Fibroblast of the aortic adventitia (primary cell): Measurements from ENCODE around the gene ADK. TPM values are rescaled to one million over a fixed set of nuclear protein-coding genes. Genes with fewer than 3 reads are reported as not detected.
A peak's percentile ranks its signal among the peaks of the same experiment; 100 is the strongest.

Experiments used
- DNase-seq: peaks from one replicate; pipeline ENCODE4 v3.0.0-alpha.2; 2010; ENCODE audit warnings: low read depth
- H3K4me3 ChIP-seq: 2 replicates; pipeline ENCODE4 v1.5.1; 2011; ENCODE audit warnings: low read depth, mild to moderate bottlenecking, control low read depth, low read length, moderate library complexity
- CTCF ChIP-seq: IDR thresholded peaks from 2 replicates; pipeline ENCODE4 v1.5.1; 2011; ENCODE audit warnings: mild to moderate bottlenecking, low read length, control low read depth, inconsistent platforms; ENCODE audit not compliant: insufficient read depth
- total RNA-seq: library from RNA; depleted of rRNA; stranded (reverse); fragments of >200 nt; gene quantifications from 2 replicates; pipeline ENCODE4 v1.2.3, GENCODE V29; 2012; ENCODE audit warnings: low replicate concordance

The ADK gene
- total RNA-seq, 1 donor = 96.8 TPM

- no peak for TF ChIP-seq CTCF
- no peak for DNase-seq
- H3K4me3 ChIP-seq = no peak overlapping the region
Measured at GRCh38 chr10:74681917-74682627, 531.1 kb downstream of the ADK start.

GRCh38 chr10:74683067-74683466 is 532.0 kb downstream of the ADK start:
- no peak overlapping the region for H3K4me3 ChIP-seq
- no peak for TF ChIP-seq CTCF
- DNase-seq = no peak

- DNase-seq = peak; percentile 9
- TF ChIP-seq CTCF = no peak
- H3K4me3 ChIP-seq = no peak overlapping the region
Measured at GRCh38 chr10:74683621-74684364, 532.8 kb downstream of the ADK start.

GRCh38 chr10:74684462-74684861 is 533.4 kb downstream of the ADK start:
- no peak for DNase-seq
- no peak for TF ChIP-seq CTCF
- H3K4me3 ChIP-seq = no peak overlapping the region

- TF ChIP-seq CTCF = no peak
- DNase-seq = no peak
- no peak overlapping the region for H3K4me3 ChIP-seq
Measured at GRCh38 chr10:74685564-74685963, 534.5 kb downstream of the ADK start.

- TF ChIP-seq CTCF = no peak
- no peak for DNase-seq
- H3K4me3 ChIP-seq = no peak overlapping the region
Measured at GRCh38 chr10:74690393-74690792, 539.4 kb downstream of the ADK start.
